A549 (cell line): Measurements from ENCODE around the gene KRABD2.

ENCODE experiments used
- ATAC-seq, 2 experiments: fragments of 200-7000 bp in 1 of 2; fragments of >200 bp in 1 of 2; cut with Nextera tagmentation in 1 of 2; cut with Tn5 transposase in 1 of 2; 3 replicates each; pipeline versions ENCODE4 v1.8.0 to v1.9.1; 2018 to 2020; ENCODE audit warnings: mild to moderate bottlenecking in 1 of 2, moderate library complexity in 1 of 2
- CTCF ChIA-PET: fragments of 300-600 bp; sonication (Branson Sonifier 250); formaldehyde crosslinking; extraction: SDS; loops from one replicate; lab custom pipeline; 2021; ENCODE audit warnings: antibody characterized with exemption, inconsistent platforms; lab: Yijun Ruan, JAX
- POLR2A ChIA-PET: fragments of 350-600 bp; formaldehyde crosslinking; extraction: SDS; loops from one replicate; lab custom pipeline; 2021; ENCODE audit warnings: antibody characterized with exemption, inconsistent platforms; lab: Yijun Ruan, JAX
- DNase-seq, 2 experiments: peaks; one replicate each; pipeline versions ENCODE4 v3.0.0 to v3.0.0-alpha.2; 2011 to 2016; ENCODE audit warnings: low read depth in 1 of 2, low spot score in 1 of 2
- FAIRE-seq: peaks from 2 replicates; lab custom pipeline; 2011; peaks lifted over from hg19 to GRCh38; lab: Jason Lieb, UNC
- H3K27ac ChIP-seq, 2 experiments: fragments of >200 bp; sonication (Bioruptor Twin); formaldehyde crosslinking; 3 replicates each; pipeline ENCODE4 v1.5.1; 2016 to 2017
- H3K4me1 ChIP-seq: fragments of >200 bp; sonication (Bioruptor Twin); formaldehyde crosslinking; 3 replicates; pipeline ENCODE4 v1.6.1; 2016
- H3K4me2 ChIP-seq: fragments of >200 bp; sonication (Bioruptor Twin); formaldehyde crosslinking; 3 replicates; pipeline ENCODE4 v1.6.1; 2016
- H3K4me3 ChIP-seq: fragments of >200 bp; sonication (Bioruptor Twin); formaldehyde crosslinking; 3 replicates; pipeline ENCODE4 v1.5.1; 2016
- H3K9me3 ChIP-seq: fragments of >200 bp; sonication (Bioruptor Twin); formaldehyde crosslinking; 3 replicates; pipeline ENCODE4 v1.6.1; 2016
- CEBPB ChIP-seq, 2 experiments: fragments of >200 bp in 1 of 2; sonication (Bioruptor Twin) in 1 of 2; formaldehyde crosslinking in 1 of 2; IDR thresholded peaks; 2 replicates each; pipeline ENCODE4 v1.6.1; 2012 to 2016
- EHMT2 ChIP-seq: fragments of 200-600 bp; sonication (generic); IDR thresholded peaks from 2 replicates; pipeline ENCODE4 v1.6.1; 2016; ENCODE audit warnings: antibody characterized with exemption, low read depth, mild to moderate bottlenecking, moderate library complexity
- FOSB ChIP-seq: fragments of 250-450 bp; sonication (Bioruptor Pico); IDR thresholded peaks from 2 replicates; pipeline ENCODE4 v1.5.0; 2020; ENCODE audit warnings: mild to moderate bottlenecking, moderate library complexity
- FOXS1 ChIP-seq: fragments of 250-450 bp; sonication (Bioruptor Pico); IDR thresholded peaks from 2 replicates; pipeline ENCODE4 v1.5.0; 2020; ENCODE audit warnings: mild to moderate bottlenecking, moderate library complexity
- GATA3 ChIP-seq: IDR thresholded peaks from 2 replicates; pipeline ENCODE4 v1.6.1; 2012; ENCODE audit warnings: borderline replicate concordance
- HOXB13 ChIP-seq: fragments of 250-450 bp; sonication (Bioruptor Pico); IDR thresholded peaks from 2 replicates; pipeline ENCODE4 v1.5.0; 2020; ENCODE audit warnings: low read depth, mild to moderate bottlenecking, moderate library complexity
- HOXB5 ChIP-seq: fragments of 250-450 bp; sonication (Bioruptor Pico); IDR thresholded peaks from 2 replicates; pipeline ENCODE4 v1.5.0; 2020; ENCODE audit warnings: mild to moderate bottlenecking, moderate library complexity
- NPAS2 ChIP-seq: fragments of 250-450 bp; sonication (Bioruptor Pico); IDR thresholded peaks from 2 replicates; pipeline ENCODE4 v1.8.0; 2022; ENCODE audit warnings: mild to moderate bottlenecking, moderate library complexity, borderline replicate concordance
- POLR2AphosphoS2 ChIP-seq: conservative IDR thresholded peaks from 2 replicates; pipeline ENCODE4 v1.6.1; 2012; ENCODE audit warnings: low read length, improper control_type of control experiment, inconsistent platforms
- RAD21 ChIP-seq, 2 experiments: fragments of >200 bp in 1 of 2; sonication (Bioruptor Twin) in 1 of 2; formaldehyde crosslinking in 1 of 2; IDR thresholded peaks in 1 of 2; conservative IDR thresholded peaks in 1 of 2; 2 replicates in 1 of 2; 3 replicates in 1 of 2; pipeline ENCODE4 v1.6.1; 2012 to 2018; ENCODE audit warnings: inconsistent platforms in 1 of 2
- RCOR1 ChIP-seq: fragments of 150-350 bp; IDR thresholded peaks from 2 replicates; pipeline ENCODE4 v1.6.1; 2014; ENCODE audit warnings: antibody characterized with exemption, low read length, low read depth
- TFCP2L1 ChIP-seq: fragments of 250-450 bp; sonication (Bioruptor Pico); IDR thresholded peaks from 2 replicates; pipeline ENCODE4 v1.5.0; 2021; ENCODE audit warnings: mild to moderate bottlenecking
- ZSCAN20 ChIP-seq: fragments of 250-450 bp; sonication (Bioruptor Pico); IDR thresholded peaks from 2 replicates; pipeline ENCODE4 v1.8.0; 2022; ENCODE audit warnings: mild to moderate bottlenecking, moderate library complexity
- WGBS: methylation state at CpG from one replicate; pipeline ENCODE4 v1.1.6; 2017; ENCODE audit errors: missing lambda C conversion rate; 5-methylcytosine and 5-hydroxymethylcytosine counted together
- TF ChIP-seq, protein P1 (sequence below): fragments of 250-450 bp; sonication (Bioruptor Pico); IDR thresholded peaks from 2 replicates; pipeline ENCODE4 v1.5.0; 2020; ENCODE audit warnings: low read depth, mild to moderate bottlenecking, moderate library complexity
- TF ChIP-seq, protein P2 (sequence below): fragments of >200 bp; sonication (Bioruptor Twin); formaldehyde crosslinking; IDR thresholded peaks from 3 replicates; pipeline ENCODE4 v1.6.1; 2016
- TF ChIP-seq, protein P3 (sequence below): fragments of 450-650 bp; IDR thresholded peaks from 2 replicates; pipeline ENCODE4 v1.6.1; 2014; ENCODE audit warnings: antibody characterized with exemption
- TF ChIP-seq, protein P4 (sequence below): fragments of 200-600 bp; sonication (generic); IDR thresholded peaks from 2 replicates; pipeline ENCODE4 v1.6.1; 2016; ENCODE audit warnings: antibody characterized with exemption, mild to moderate bottlenecking, moderate library complexity
- TF ChIP-seq, protein P5 (sequence below): fragments of 150-350 bp; IDR thresholded peaks from 2 replicates; pipeline ENCODE4 v1.6.1; 2014; ENCODE audit warnings: low read depth, mild to moderate bottlenecking, low read length

Gene KRABD2

DNA sequence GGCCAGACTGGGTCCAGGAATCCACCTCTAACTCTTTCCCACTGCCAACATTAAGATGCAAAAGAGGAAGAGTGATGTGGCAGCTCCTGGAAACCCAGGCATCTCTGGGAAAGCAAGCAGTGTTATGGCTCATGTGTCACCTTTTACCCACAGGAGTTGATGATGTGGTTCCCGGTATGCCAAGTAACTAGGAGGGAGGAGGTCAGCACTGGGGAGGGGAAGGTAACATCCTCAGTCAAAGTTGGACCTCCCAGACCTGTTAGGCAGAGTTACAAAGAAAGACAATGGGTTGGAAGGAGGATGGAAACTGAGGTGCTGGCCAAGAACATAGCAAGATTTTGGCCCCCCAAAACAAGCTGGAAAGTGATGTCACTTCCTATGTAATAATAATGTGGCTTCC lies 11.4 kb downstream of the KRABD2 start:
- FAIRE-seq = no peak
- H3K9me3 ChIP-seq = no peaks in the 10 kb centered on the region
- WGBS = 86% methylated on average over 1 of the region's 1 CpG
- peaks cover 9% of the 10 kb centered on the region for H3K4me1 ChIP-seq
- H3K4me2 ChIP-seq = no peak overlapping the region
- H3K4me3 ChIP-seq = no peak overlapping the region
- TF ChIP-seq FOSB (CRISPR knock-in tag) (no peak), NPAS2 (CRISPR knock-in tag) (no peak), POLR2AphosphoS2 (no peak)
- TF ChIP-seq, protein P1, sequence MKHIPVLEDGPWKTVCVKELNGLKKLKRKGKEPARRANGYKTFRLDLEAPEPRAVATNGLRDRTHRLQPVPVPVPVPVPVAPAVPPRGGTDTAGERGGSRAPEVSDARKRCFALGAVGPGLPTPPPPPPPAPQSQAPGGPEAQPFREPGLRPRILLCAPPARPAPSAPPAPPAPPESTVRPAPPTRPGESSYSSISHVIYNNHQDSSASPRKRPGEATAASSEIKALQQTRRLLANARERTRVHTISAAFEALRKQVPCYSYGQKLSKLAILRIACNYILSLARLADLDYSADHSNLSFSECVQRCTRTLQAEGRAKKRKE (CRISPR knock-in tag) = no peak
- TF ChIP-seq, all 56 proteins: peak for 0
- ChIA-PET POLR2A (no interaction called here), CTCF (interaction anchor here (1.6 kb wide), 1 partner anchor 12 kb away, joined by 6 read pairs; the partner anchor contains the start of gene KRABD2)
- ATAC-seq = peak in 1 of 2 experiments; percentile 20; a peak in 1 of 6 replicates
- H3K27ac ChIP-seq = no peak overlapping the region
- no peak for DNase-seq

DNA sequence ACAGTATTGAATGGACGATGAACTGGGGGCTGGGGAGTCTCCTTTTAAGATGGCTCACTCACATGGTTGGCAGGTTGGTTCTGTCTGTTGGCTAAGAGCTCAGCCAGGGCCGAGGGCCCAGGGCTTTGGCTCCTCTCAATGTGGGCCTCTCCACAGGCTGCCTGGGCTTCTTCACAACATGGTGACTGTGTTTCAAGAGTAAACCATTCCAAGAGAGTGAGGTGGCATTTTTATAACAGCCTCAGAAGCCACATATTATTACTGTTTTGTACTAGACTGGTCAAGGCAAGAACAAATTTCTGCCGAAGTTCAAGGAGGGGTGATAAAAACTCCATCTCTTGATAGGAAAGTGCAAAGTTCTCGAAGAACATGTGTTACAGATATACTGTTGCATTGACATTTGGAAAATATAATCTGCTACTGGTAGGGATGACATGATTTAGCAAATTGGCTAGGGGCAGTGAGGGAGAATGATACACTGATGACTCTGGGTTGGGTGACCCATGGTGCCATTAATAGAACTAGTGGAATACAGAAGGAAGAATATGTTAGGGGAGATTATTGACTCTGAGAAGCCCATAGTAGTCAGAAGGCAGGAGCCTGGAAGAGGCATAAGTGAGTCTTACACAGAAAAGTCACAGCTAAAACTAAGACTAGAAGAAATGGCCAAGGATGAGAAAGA lies 13.7 kb downstream of the KRABD2 start:
- ChIA-PET CTCF (interaction anchor here (0.6 to 2.1 kb wide), 7 partner anchors 13 to 285 kb away, joined by 3 to 7 read pairs (median 3); partner anchors contain the start of genes KRABD2 and RPL26), POLR2A (interaction anchor here (0.9 to 1.1 kb wide), 2 partner anchors 14 to 68 kb away, joined by 3 to 4 read pairs; partner anchors contain the start of genes KRABD2 and SLC25A35)
- peaks cover 15% of the 10 kb centered on the region for H3K4me1 ChIP-seq
- H3K9me3 ChIP-seq = no peaks in the 10 kb centered on the region
- H3K4me3 ChIP-seq = no peak overlapping the region
- no peak for DNase-seq
- no peak for FAIRE-seq
- 82% methylated on average over 4 of the region's 4 CpGs for WGBS
- no peak for ATAC-seq
- TF ChIP-seq RAD21 (conservative IDR thresholded peaks at IDR 0.05 in 1 of 2, IDR thresholded peaks at IDR 0.05 in 1 of 2) = no peak
- no peak for TF ChIP-seq ZSCAN20 (CRISPR knock-in tag)
- TF ChIP-seq RCOR1 = no peak
- TF ChIP-seq, protein P2, sequence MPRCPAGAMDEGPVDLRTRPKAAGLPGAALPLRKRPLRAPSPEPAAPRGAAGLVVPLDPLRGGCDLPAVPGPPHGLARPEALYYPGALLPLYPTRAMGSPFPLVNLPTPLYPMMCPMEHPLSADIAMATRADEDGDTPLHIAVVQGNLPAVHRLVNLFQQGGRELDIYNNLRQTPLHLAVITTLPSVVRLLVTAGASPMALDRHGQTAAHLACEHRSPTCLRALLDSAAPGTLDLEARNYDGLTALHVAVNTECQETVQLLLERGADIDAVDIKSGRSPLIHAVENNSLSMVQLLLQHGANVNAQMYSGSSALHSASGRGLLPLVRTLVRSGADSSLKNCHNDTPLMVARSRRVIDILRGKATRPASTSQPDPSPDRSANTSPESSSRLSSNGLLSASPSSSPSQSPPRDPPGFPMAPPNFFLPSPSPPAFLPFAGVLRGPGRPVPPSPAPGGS = no peak
- TF ChIP-seq HOXB13 (CRISPR knock-in tag) = no peak
- no peak for TF ChIP-seq EHMT2
- no peak for TF ChIP-seq TFCP2L1 (CRISPR knock-in tag)
- TF ChIP-seq, protein P3, sequence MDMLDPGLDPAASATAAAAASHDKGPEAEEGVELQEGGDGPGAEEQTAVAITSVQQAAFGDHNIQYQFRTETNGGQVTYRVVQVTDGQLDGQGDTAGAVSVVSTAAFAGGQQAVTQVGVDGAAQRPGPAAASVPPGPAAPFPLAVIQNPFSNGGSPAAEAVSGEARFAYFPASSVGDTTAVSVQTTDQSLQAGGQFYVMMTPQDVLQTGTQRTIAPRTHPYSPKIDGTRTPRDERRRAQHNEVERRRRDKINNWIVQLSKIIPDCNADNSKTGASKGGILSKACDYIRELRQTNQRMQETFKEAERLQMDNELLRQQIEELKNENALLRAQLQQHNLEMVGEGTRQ = no peak
- TF ChIP-seq, protein P4, sequence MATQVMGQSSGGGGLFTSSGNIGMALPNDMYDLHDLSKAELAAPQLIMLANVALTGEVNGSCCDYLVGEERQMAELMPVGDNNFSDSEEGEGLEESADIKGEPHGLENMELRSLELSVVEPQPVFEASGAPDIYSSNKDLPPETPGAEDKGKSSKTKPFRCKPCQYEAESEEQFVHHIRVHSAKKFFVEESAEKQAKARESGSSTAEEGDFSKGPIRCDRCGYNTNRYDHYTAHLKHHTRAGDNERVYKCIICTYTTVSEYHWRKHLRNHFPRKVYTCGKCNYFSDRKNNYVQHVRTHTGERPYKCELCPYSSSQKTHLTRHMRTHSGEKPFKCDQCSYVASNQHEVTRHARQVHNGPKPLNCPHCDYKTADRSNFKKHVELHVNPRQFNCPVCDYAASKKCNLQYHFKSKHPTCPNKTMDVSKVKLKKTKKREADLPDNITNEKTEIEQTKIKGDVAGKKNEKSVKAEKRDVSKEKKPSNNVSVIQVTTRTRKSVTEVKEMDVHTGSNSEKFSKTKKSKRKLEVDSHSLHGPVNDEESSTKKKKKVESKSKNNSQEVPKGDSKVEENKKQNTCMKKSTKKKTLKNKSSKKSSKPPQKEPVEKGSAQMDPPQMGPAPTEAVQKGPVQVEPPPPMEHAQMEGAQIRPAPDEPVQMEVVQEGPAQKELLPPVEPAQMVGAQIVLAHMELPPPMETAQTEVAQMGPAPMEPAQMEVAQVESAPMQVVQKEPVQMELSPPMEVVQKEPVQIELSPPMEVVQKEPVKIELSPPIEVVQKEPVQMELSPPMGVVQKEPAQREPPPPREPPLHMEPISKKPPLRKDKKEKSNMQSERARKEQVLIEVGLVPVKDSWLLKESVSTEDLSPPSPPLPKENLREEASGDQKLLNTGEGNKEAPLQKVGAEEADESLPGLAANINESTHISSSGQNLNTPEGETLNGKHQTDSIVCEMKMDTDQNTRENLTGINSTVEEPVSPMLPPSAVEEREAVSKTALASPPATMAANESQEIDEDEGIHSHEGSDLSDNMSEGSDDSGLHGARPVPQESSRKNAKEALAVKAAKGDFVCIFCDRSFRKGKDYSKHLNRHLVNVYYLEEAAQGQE = no peak
- no peak for TF ChIP-seq GATA3
- TF ChIP-seq HOXB5 (CRISPR knock-in tag) = no peak
- TF ChIP-seq, protein P5, sequence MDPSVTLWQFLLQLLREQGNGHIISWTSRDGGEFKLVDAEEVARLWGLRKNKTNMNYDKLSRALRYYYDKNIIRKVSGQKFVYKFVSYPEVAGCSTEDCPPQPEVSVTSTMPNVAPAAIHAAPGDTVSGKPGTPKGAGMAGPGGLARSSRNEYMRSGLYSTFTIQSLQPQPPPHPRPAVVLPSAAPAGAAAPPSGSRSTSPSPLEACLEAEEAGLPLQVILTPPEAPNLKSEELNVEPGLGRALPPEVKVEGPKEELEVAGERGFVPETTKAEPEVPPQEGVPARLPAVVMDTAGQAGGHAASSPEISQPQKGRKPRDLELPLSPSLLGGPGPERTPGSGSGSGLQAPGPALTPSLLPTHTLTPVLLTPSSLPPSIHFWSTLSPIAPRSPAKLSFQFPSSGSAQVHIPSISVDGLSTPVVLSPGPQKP = no peak
- no peak for TF ChIP-seq CEBPB (IDR thresholded peaks at IDR 0.05)
- TF ChIP-seq FOXS1 (CRISPR knock-in tag) = no peak
- no peak overlapping the region for H3K4me2 ChIP-seq
- no peak overlapping the region for H3K27ac ChIP-seq
